IMR-90 (cell line): ENCODE results near the gene PRKCA. TPM values are rescaled to one million over a fixed set of nuclear protein-coding genes. Genes with fewer than 3 reads are reported as not detected.

Experiments used
- ATAC-seq: fragments of 200-7000 bp; cut with Tn5 transposase; 2 replicates; pipeline ENCODE4 v1.9.1; 2020; ENCODE audit warnings: low read depth, mild to moderate bottlenecking, moderate library complexity
- BruUV-seq: library from RNA; stranded (reverse); fragments of 400-500 nt; replicated peaks from 2 replicates; lab custom pipeline; 2021; lab: Mats Ljungman, UMichigan
- CTCF ChIA-PET: fragments of 300-600 bp; formaldehyde crosslinking; extraction: SDS; loops from one replicate; lab custom pipeline; 2021; ENCODE audit warnings: antibody characterized with exemption; lab: Yijun Ruan, JAX
- POLR2A ChIA-PET: fragments of 300-600 bp; sonication (Branson Sonifier 250); formaldehyde crosslinking; loops from one replicate; lab custom pipeline; 2022; ENCODE audit warnings: antibody characterized with exemption; ENCODE audit not compliant: unreplicated experiment; lab: Charles Lee
- DNase-seq: peaks from one replicate; pipeline ENCODE4 v3.0.0; 2013
- H2AFZ ChIP-seq: replicated peaks from 2 replicates; pipeline ENCODE3; 2013; ENCODE audit warnings: low read length, mild to moderate bottlenecking; ENCODE audit not compliant: poor library complexity
- H2AK5ac ChIP-seq: 2 replicates; pipeline ENCODE4 v1.6.1; 2013; ENCODE audit warnings: low read depth, low read length, inconsistent platforms
- H2AK9ac ChIP-seq: replicated peaks from 2 replicates; pipeline ENCODE3; 2013; ENCODE audit warnings: mild to moderate bottlenecking, low read depth, low read length, moderate library complexity; ENCODE audit not compliant: poor library complexity
- H2BK120ac ChIP-seq: 2 replicates; pipeline ENCODE4 v1.6.1; 2013; ENCODE audit warnings: low read depth, low read length, inconsistent platforms
- H2BK15ac ChIP-seq: 3 replicates; pipeline ENCODE4 v1.6.1; 2013; ENCODE audit warnings: low read depth, low read length, inconsistent platforms
- H2BK20ac ChIP-seq: 2 replicates; pipeline ENCODE4 v1.6.1; 2013; ENCODE audit warnings: low read depth, mild to moderate bottlenecking, inconsistent platforms, low read length, moderate library complexity
- H2BK5ac ChIP-seq: 2 replicates; pipeline ENCODE4 v1.6.1; 2013; ENCODE audit warnings: mild to moderate bottlenecking, low read depth, low read length, inconsistent platforms; ENCODE audit not compliant: poor library complexity, severe bottlenecking
- H3K14ac ChIP-seq: replicated peaks from 2 replicates; pipeline ENCODE4 v1.6.1; 2013; ENCODE audit warnings: low read depth, low read length, inconsistent platforms
- H3K18ac ChIP-seq: 2 replicates; pipeline ENCODE4 v1.6.1; 2013; ENCODE audit warnings: low read depth, low read length, control low read depth
- H3K23ac ChIP-seq: 2 replicates; pipeline ENCODE4 v1.6.1; 2013; ENCODE audit warnings: low read depth, low read length, inconsistent platforms
- H3K27ac ChIP-seq: 2 replicates; pipeline ENCODE4 v1.5.1; 2013; ENCODE audit warnings: mild to moderate bottlenecking, control low read depth, low read length; ENCODE audit not compliant: insufficient read depth
- H3K27me3 ChIP-seq: 2 replicates; pipeline ENCODE4 v1.6.1; 2013; ENCODE audit warnings: low read length; ENCODE audit not compliant: control insufficient read depth, insufficient read depth
- H3K36me3 ChIP-seq: 2 replicates; pipeline ENCODE4 v1.6.1; 2013; ENCODE audit warnings: low read length, mixed read lengths; ENCODE audit not compliant: control insufficient read depth, insufficient read depth
- H3K4ac ChIP-seq: 2 replicates; pipeline ENCODE4 v1.6.1; 2013; ENCODE audit warnings: low read depth, low read length, inconsistent platforms
- H3K4me1 ChIP-seq: 2 replicates; pipeline ENCODE4 v1.6.1; 2013; ENCODE audit warnings: low read length, mixed read lengths; ENCODE audit not compliant: control insufficient read depth, insufficient read depth
- H3K4me2 ChIP-seq: 2 replicates; pipeline ENCODE4 v1.6.1; 2013; ENCODE audit warnings: low read depth, mild to moderate bottlenecking, control low read depth, low read length, moderate library complexity
- H3K4me3 ChIP-seq: 2 replicates; pipeline ENCODE4 v1.5.1; 2013; ENCODE audit warnings: low read depth, mild to moderate bottlenecking, control low read depth, low read length, moderate library complexity; ENCODE audit not compliant: insufficient read depth
- H3K56ac ChIP-seq: 2 replicates; pipeline ENCODE4 v1.6.1; 2013; ENCODE audit warnings: low read length, inconsistent platforms; ENCODE audit not compliant: insufficient read depth; ENCODE audit errors: extremely low read depth
- H3K79me1 ChIP-seq, 2 experiments: 2 replicates each; pipeline ENCODE4 v1.6.1; 2013; ENCODE audit warnings: low read length in 2 of 2, inconsistent platforms in 1 of 2, low read depth in 1 of 2
- H3K9ac ChIP-seq: 2 replicates; pipeline ENCODE4 v1.6.1; 2013; ENCODE audit warnings: low read depth, low read length, control low read depth
- H3K9me1 ChIP-seq: 2 replicates; pipeline ENCODE4 v1.6.1; 2013; ENCODE audit warnings: low read length, inconsistent platforms; ENCODE audit not compliant: insufficient read depth
- H3K9me3 ChIP-seq: 2 replicates; pipeline ENCODE4 v1.6.1; 2013; ENCODE audit warnings: low read length; ENCODE audit not compliant: control insufficient read depth, insufficient read depth
- H4K20me1 ChIP-seq: 2 replicates; pipeline ENCODE4 v1.6.1; 2013; ENCODE audit warnings: low read length, inconsistent platforms; ENCODE audit not compliant: insufficient read depth
- H4K5ac ChIP-seq: 2 replicates; pipeline ENCODE4 v1.6.1; 2013; ENCODE audit warnings: mild to moderate bottlenecking, low read depth, low read length, control low read depth
- H4K8ac ChIP-seq, 2 experiments: 2 replicates each; pipeline ENCODE4 v1.6.1; 2013; ENCODE audit warnings: low read depth in 2 of 2, low read length in 2 of 2, control low read depth in 1 of 2, inconsistent platforms in 1 of 2
- H4K91ac ChIP-seq: 2 replicates; pipeline ENCODE4 v1.6.1; 2013; ENCODE audit warnings: low read depth, low read length, inconsistent platforms; ENCODE audit not compliant: insufficient read depth
- CEBPB ChIP-seq: IDR thresholded peaks from 2 replicates; pipeline ENCODE4 v1.6.1; 2012; ENCODE audit warnings: low read depth, low read length, improper control_type of control experiment
- CHD1 ChIP-seq: IDR thresholded peaks from 2 replicates; pipeline ENCODE4 v1.6.1; 2012; ENCODE audit warnings: low read depth, low read length, improper control_type of control experiment
- NFE2L2 ChIP-seq: fragments of 150-350 bp; IDR thresholded peaks from 2 replicates; pipeline ENCODE4 v1.6.1; 2016; ENCODE audit warnings: low read depth, mild to moderate bottlenecking, low read length
- RAD21 ChIP-seq: IDR thresholded peaks from 2 replicates; pipeline ENCODE4 v1.6.1; 2012; ENCODE audit warnings: low read length, improper control_type of control experiment
- RCOR1 ChIP-seq: IDR thresholded peaks from 2 replicates; pipeline ENCODE4 v1.6.1; 2012; ENCODE audit warnings: mild to moderate bottlenecking, low read length, improper control_type of control experiment; ENCODE audit not compliant: insufficient replicate concordance
- RFX5 ChIP-seq: IDR thresholded peaks from 2 replicates; pipeline ENCODE4 v1.8.0; 2012; ENCODE audit warnings: low read depth, mild to moderate bottlenecking, low read length, moderate library complexity
- WGBS, 2 experiments: methylation state at CpG; one replicate each; pipeline versions ENCODE4 v1.1.5 to v1.1.7; 2013; ENCODE audit warnings: missing lambda C conversion rate in 2 of 2; ENCODE audit not compliant: insufficient read length in 1 of 2; ENCODE audit errors: extremely low coverage in 2 of 2; 5-methylcytosine and 5-hydroxymethylcytosine counted together
- dilution Hi-C: fragments of 300-500 bp; cut with HindIII; formaldehyde crosslinking; loops from one replicate; pipeline ENCODE4 v1.14.3; 2018; ENCODE audit warnings: low sequenced_read_pairs; ENCODE audit not compliant: unreplicated experiment
- in situ Hi-C: fragments of 300-500 bp; cut with MboI; formaldehyde crosslinking; loops from 3 replicates; pipeline ENCODE4 v1.14.3; 2019; ENCODE audit warnings: low sequenced_read_pairs, inconsistent platforms, mixed read lengths
- intact Hi-C: fragments of 100-400 bp; cut with micrococcal nuclease; formaldehyde crosslinking; loops from 2 replicates; pipeline ENCODE4 v1.10.0; 2022
- polyA plus RNA-seq, 3 experiments: library from polyadenylated mRNA; depleted of rRNA; stranded (reverse); fragments of >200 nt; gene quantifications; 2 replicates each; pipeline ENCODE4 v1.2.3, GENCODE V29; 2012; ENCODE audit warnings: low replicate concordance in 1 of 3
- total RNA-seq: library from RNA; depleted of rRNA; stranded (reverse); fragments of >200 nt; gene quantifications from 2 replicates; pipeline ENCODE4 v1.2.3, GENCODE V29; 2012
- TF ChIP-seq, protein P1 (sequence below): fragments of 150-350 bp; IDR thresholded peaks from 2 replicates; pipeline ENCODE4 v1.6.1; 2017; ENCODE audit warnings: mild to moderate bottlenecking, antibody characterized with exemption, low read length, low read depth
- TF ChIP-seq, protein P2 (sequence below): fragments of 150-350 bp; IDR thresholded peaks from 2 replicates; pipeline ENCODE4 v1.6.1; 2016; ENCODE audit warnings: low read depth, mild to moderate bottlenecking, low read length, moderate library complexity, borderline replicate concordance

The PRKCA gene
- total and polyA plus RNA-seq, 2 of the 4 experiments (the other 2 are of a cell fraction), result 31.0 to 46.0 TPM

DNA sequence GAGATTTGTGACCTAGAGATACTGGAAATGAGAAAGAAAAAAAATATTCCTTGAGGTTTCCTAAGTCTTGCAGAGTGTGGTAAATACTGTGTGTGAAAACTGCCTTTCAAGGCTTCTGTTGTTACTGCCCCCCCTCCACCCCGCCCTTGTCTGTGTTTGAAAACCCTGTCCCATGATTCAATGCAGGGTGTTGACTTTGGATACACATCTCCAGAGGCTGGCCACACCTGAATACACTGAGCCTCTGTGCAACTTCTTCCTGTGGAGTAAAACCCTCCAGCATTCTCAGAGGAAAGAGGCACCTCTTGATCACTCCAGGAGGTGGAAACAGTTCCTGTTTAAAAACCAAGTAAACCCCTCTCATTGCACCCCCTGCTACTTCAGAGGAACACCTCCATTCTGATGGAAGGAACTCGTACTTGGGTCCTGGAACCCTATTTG is 409.5 kb downstream of the PRKCA start:
- H2AFZ ChIP-seq, result no peak overlapping the region
- no TSS peak for BruUV-seq
- H3K56ac ChIP-seq, result no peak overlapping the region
- H3K9me3 ChIP-seq, result no peaks in the 10 kb centered on the region
- POLR2A ChIA-PET, result no interaction called here
- CTCF ChIA-PET, result no interaction called here
- H3K27me3 ChIP-seq, result no peaks in the 10 kb centered on the region
- DNase-seq (no peak), ATAC-seq (no peak)
- H2AK9ac ChIP-seq, result no peak overlapping the region
- H4K5ac ChIP-seq, result no peak overlapping the region
- no peak overlapping the region for H3K9ac ChIP-seq
- no peak overlapping the region for H2BK15ac ChIP-seq
- H3K27ac ChIP-seq, result no peak overlapping the region
- TF ChIP-seq RCOR1 (no peak), RFX5 (no peak), NFE2L2 (no peak), RAD21 (no peak), CEBPB (no peak), CHD1 (no peak)
- TF ChIP-seq, protein P1, sequence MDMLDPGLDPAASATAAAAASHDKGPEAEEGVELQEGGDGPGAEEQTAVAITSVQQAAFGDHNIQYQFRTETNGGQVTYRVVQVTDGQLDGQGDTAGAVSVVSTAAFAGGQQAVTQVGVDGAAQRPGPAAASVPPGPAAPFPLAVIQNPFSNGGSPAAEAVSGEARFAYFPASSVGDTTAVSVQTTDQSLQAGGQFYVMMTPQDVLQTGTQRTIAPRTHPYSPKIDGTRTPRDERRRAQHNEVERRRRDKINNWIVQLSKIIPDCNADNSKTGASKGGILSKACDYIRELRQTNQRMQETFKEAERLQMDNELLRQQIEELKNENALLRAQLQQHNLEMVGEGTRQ, result no peak
- TF ChIP-seq, protein P2, sequence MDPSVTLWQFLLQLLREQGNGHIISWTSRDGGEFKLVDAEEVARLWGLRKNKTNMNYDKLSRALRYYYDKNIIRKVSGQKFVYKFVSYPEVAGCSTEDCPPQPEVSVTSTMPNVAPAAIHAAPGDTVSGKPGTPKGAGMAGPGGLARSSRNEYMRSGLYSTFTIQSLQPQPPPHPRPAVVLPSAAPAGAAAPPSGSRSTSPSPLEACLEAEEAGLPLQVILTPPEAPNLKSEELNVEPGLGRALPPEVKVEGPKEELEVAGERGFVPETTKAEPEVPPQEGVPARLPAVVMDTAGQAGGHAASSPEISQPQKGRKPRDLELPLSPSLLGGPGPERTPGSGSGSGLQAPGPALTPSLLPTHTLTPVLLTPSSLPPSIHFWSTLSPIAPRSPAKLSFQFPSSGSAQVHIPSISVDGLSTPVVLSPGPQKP, result no peak
- no peak overlapping the region for H2BK20ac ChIP-seq
- no peaks in the 10 kb centered on the region for H3K4me1 ChIP-seq
- WGBS, 2 experiments, result no CpG with 5 or more reads among the region's 2 CpGs
- peaks cover 8% of the 10 kb centered on the region for H3K36me3 ChIP-seq
- H4K91ac ChIP-seq, result no peak overlapping the region
- H3K23ac ChIP-seq, result no peak overlapping the region
- H3K4me3 ChIP-seq, result no peak overlapping the region
- no peak overlapping the region for H2AK5ac ChIP-seq
- dilution Hi-C loops, result no loop called here
- no peaks in the 10 kb centered on the region; the same call in 1 of the 2 replicates for H4K20me1 ChIP-seq
- H3K4me2 ChIP-seq, result no peak overlapping the region
- H4K8ac ChIP-seq, result no peak overlapping the region
- H3K14ac ChIP-seq, result no peak overlapping the region
- H2BK120ac ChIP-seq, result no peak overlapping the region
- H3K18ac ChIP-seq, result no peak overlapping the region
- no peak overlapping the region for H3K4ac ChIP-seq
- intact Hi-C loops, result no loop called here
- in situ Hi-C loops, result no loop called here
- H2BK5ac ChIP-seq, result no peak overlapping the region
- H3K79me1 ChIP-seq, result peaks cover 3 to 10% of the 10 kb centered on the region in 2 experiments; a peak in 2 of 4 replicates
- peaks cover 10% of the 10 kb centered on the region; the same call in 1 of the 2 replicates for H3K9me1 ChIP-seq
